ENCODE data around the gene ESF1. TPM values are rescaled to one million over a fixed set of nuclear protein-coding genes. Genes with fewer than 3 reads are reported as not detected.

Gene ESF1
- total RNA-seq, 1 experiment from 2014 or later = 14.8 TPM

DNA sequence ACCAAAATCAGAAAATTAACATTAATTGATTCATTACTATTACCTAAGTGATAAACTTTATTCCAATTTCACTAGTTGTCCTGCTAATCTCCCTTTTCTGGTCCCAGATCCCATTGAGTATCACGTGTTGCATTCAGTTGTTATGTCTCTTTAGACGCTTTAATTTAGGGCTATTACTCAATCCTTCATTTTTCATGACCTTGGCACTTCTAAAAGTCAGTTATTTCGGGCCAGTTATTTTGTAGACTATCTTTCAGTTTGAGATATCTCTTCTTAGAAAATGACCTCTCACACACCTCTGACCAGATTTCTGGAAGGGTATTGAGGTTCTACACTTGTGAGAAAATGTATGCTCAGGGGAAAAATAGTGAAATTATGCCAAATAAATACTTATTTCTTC is 112.0 kb downstream of the ESF1 start:
- no peaks in the 10 kb centered on the region for H3K36me3 ChIP-seq (ENCODE audit: low read depth)
- CTCF ChIA-PET = no interaction called here

DNA sequence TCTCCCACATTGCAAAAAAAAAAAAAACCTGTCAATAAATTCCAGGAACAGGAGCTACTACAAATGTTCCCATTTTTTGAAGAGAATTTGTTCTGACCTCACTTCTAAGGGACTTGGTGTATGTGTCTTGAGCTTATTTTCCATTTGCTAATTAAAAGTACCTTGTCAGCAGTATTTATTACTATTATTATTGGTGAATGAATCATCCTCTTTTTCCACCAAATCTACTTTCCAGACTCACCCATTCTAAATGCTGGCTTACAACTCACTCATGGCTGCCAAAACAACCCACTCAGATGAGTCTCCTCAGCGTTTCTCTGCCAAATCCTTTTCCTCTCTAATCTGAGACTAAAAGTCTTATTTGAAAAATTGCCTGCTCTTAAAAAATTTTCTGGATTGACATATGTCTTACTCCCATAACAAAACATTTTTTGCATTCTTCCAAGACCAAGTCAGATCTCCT is 112.8 kb downstream of the ESF1 start:
- no peak overlapping the region for H3K4me3 ChIP-seq
- H2AFZ ChIP-seq = no peak overlapping the region
- no peaks in the 10 kb centered on the region for H3K79me2 ChIP-seq (ENCODE audit: low read depth)
- BruUV-seq (replicated peaks) = no TSS peak
- ChIA-PET POLR2A (ENCODE audit: unreplicated experiment) (interaction anchor here (0.6 kb wide), 1 partner anchor 80 kb away, joined by 3 read pairs; no protein-coding TSS in a partner anchor), CTCF (interaction anchor here (0.6 kb wide), 1 partner anchor 347 kb away, joined by 3 read pairs; no protein-coding TSS in a partner anchor)
- no peaks in the 10 kb centered on the region for H3K9me2 ChIP-seq (ENCODE audit: insufficient read depth)
- DNase-seq = no peak
- no peaks in the 10 kb centered on the region for H3F3A ChIP-seq (ENCODE audit: insufficient read depth, low read depth)
- H3K9me3 ChIP-seq (ENCODE audit: insufficient read depth, low read depth) = no peaks in the 10 kb centered on the region
- TF ChIP-seq EZH2 (IDR thresholded peaks at IDR 0.05; ENCODE audit: low read depth) = no peak
- no peaks in the 10 kb centered on the region for H4K20me1 ChIP-seq (ENCODE audit: insufficient read depth)
- H3K4me2 ChIP-seq = no peak overlapping the region
- H3K27me3 ChIP-seq (ENCODE audit: insufficient read depth, low read depth) = peaks cover 12% of the 10 kb centered on the region; the same call in 1 of the 2 replicates
- intact Hi-C loops (cut with micrococcal nuclease; ENCODE audit: unreplicated experiment) = no loop called here
- no peaks in the 10 kb centered on the region for H3K36me3 ChIP-seq (ENCODE audit: low read depth)
- H3K4me1 ChIP-seq (replicated peaks; ENCODE audit: insufficient read depth) = no peaks in the 10 kb centered on the region
- H3K27ac ChIP-seq = no peak overlapping the region

More for the DNA sequence above, 112.0 kb downstream of the ESF1 start:
- no peaks in the 10 kb centered on the region for H4K20me1 ChIP-seq (ENCODE audit: insufficient read depth)
- DNase-seq = no peak
- POLR2A ChIA-PET (ENCODE audit: unreplicated experiment) = no interaction called here
- intact Hi-C loops (cut with micrococcal nuclease; ENCODE audit: unreplicated experiment) = no loop called here
- no peaks in the 10 kb centered on the region for H3K79me2 ChIP-seq (ENCODE audit: low read depth)
- no peaks in the 10 kb centered on the region for H3K9me2 ChIP-seq (ENCODE audit: insufficient read depth)
- H3F3A ChIP-seq (ENCODE audit: insufficient read depth, low read depth) = no peaks in the 10 kb centered on the region
- H3K27ac ChIP-seq = no peak overlapping the region
- TF ChIP-seq, protein P1, sequence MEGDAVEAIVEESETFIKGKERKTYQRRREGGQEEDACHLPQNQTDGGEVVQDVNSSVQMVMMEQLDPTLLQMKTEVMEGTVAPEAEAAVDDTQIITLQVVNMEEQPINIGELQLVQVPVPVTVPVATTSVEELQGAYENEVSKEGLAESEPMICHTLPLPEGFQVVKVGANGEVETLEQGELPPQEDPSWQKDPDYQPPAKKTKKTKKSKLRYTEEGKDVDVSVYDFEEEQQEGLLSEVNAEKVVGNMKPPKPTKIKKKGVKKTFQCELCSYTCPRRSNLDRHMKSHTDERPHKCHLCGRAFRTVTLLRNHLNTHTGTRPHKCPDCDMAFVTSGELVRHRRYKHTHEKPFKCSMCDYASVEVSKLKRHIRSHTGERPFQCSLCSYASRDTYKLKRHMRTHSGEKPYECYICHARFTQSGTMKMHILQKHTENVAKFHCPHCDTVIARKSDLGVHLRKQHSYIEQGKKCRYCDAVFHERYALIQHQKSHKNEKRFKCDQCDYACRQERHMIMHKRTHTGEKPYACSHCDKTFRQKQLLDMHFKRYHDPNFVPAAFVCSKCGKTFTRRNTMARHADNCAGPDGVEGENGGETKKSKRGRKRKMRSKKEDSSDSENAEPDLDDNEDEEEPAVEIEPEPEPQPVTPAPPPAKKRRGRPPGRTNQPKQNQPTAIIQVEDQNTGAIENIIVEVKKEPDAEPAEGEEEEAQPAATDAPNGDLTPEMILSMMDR (conservative IDR thresholded peaks at IDR 0.05) = no peak
- no peak for TF ChIP-seq EZH2 (IDR thresholded peaks at IDR 0.05; ENCODE audit: low read depth)
- H3K4me2 ChIP-seq = no peak overlapping the region
- no peaks in the 10 kb centered on the region for H3K4me1 ChIP-seq (replicated peaks; ENCODE audit: insufficient read depth)
- H3K27me3 ChIP-seq (ENCODE audit: insufficient read depth, low read depth) = peaks cover 12% of the 10 kb centered on the region; the same call in 1 of the 2 replicates
- BruUV-seq (replicated peaks) = no TSS peak
- H3K4me3 ChIP-seq = no peak overlapping the region
- no peaks in the 10 kb centered on the region for H3K9me3 ChIP-seq (ENCODE audit: insufficient read depth, low read depth)
- no peak overlapping the region for H2AFZ ChIP-seq

DNA sequence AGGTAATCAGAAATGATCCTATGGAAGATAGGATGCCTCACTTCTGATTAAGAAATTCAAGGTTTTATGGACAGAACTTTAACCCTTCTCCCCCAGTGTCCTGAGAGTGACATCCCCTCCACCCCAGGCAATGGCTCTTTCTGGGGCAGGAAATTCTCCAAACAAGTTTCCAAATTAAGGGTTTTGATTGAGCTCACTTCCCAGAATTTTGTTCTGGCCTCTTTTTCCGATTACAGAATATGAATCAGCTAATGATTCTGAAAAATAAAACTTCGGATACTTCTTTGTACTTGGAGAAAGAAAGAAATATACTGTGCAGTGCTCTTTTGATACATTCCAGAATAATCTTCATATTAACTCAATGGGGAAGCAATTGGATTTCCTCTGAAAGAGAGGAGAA is 113.2 kb downstream of the ESF1 start:
- no peaks in the 10 kb centered on the region for H3K79me2 ChIP-seq (ENCODE audit: low read depth)
- no peak overlapping the region for H2AFZ ChIP-seq
- no peaks in the 10 kb centered on the region for H3K9me2 ChIP-seq (ENCODE audit: insufficient read depth)
- H4K20me1 ChIP-seq (ENCODE audit: insufficient read depth) = no peaks in the 10 kb centered on the region
- no peaks in the 10 kb centered on the region for H3K4me1 ChIP-seq (replicated peaks; ENCODE audit: insufficient read depth)
- no peak overlapping the region for H3K4me2 ChIP-seq
- DNase-seq = no peak
- intact Hi-C loops (cut with micrococcal nuclease; ENCODE audit: unreplicated experiment) = no loop called here
- H3F3A ChIP-seq (ENCODE audit: insufficient read depth, low read depth) = no peaks in the 10 kb centered on the region
- ChIA-PET CTCF (interaction anchor here (0.6 kb wide), 2 partner anchors 9 to 346 kb away, joined by 3 read pairs; no protein-coding TSS in a partner anchor), POLR2A (ENCODE audit: unreplicated experiment) (no interaction called here)
- no peaks in the 10 kb centered on the region for H3K36me3 ChIP-seq (ENCODE audit: low read depth)
- no TSS peak for BruUV-seq (replicated peaks)
- peaks cover 12% of the 10 kb centered on the region; the same call in 1 of the 2 replicates for H3K27me3 ChIP-seq (ENCODE audit: insufficient read depth, low read depth)
- no peak overlapping the region for H3K27ac ChIP-seq
- TF ChIP-seq, protein P1 (conservative IDR thresholded peaks at IDR 0.05) = no peak
- no peak for TF ChIP-seq EZH2 (IDR thresholded peaks at IDR 0.05; ENCODE audit: low read depth)
- H3K9me3 ChIP-seq (ENCODE audit: insufficient read depth, low read depth) = no peaks in the 10 kb centered on the region
- H3K4me3 ChIP-seq = no peak overlapping the region

DNA sequence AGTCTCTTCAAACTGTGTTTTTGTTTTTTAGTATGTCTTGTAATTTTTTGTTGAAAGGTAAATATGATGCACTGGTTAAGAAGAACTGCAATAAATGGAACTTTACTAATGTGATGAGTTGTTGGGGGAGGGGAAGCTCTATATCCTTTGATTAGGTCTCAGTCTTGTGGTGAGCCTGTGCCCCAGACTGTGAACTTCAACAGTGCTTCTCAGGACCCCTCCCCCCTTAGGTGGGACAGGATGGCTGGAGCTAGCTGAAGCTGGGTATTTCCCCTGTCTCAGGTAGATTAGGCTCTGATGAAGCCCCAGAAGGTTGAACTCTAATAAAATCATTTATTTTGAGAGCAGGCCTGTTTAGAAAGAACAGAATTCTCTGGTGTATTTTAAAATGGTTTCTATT is 114.6 kb downstream of the ESF1 start:
- no TSS peak for BruUV-seq (replicated peaks)
- H3F3A ChIP-seq (ENCODE audit: insufficient read depth, low read depth) = no peaks in the 10 kb centered on the region
- no peak overlapping the region for H3K4me3 ChIP-seq
- H2AFZ ChIP-seq = no peak overlapping the region
- no peak overlapping the region for H3K27ac ChIP-seq
- TF ChIP-seq, protein P1 (conservative IDR thresholded peaks at IDR 0.05) = no peak
- TF ChIP-seq EZH2 (IDR thresholded peaks at IDR 0.05; ENCODE audit: low read depth) = no peak
- intact Hi-C loops (cut with micrococcal nuclease; ENCODE audit: unreplicated experiment) = no loop called here
- DNase-seq = no peak
- peaks cover 12% of the 10 kb centered on the region; the same call in 1 of the 2 replicates for H3K27me3 ChIP-seq (ENCODE audit: insufficient read depth, low read depth)
- no peaks in the 10 kb centered on the region for H3K4me1 ChIP-seq (replicated peaks; ENCODE audit: insufficient read depth)
- H3K9me2 ChIP-seq (ENCODE audit: insufficient read depth) = no peaks in the 10 kb centered on the region
- no peak overlapping the region for H3K4me2 ChIP-seq
- POLR2A ChIA-PET (ENCODE audit: unreplicated experiment) = no interaction called here
- no peaks in the 10 kb centered on the region for H4K20me1 ChIP-seq (ENCODE audit: insufficient read depth)
- CTCF ChIA-PET = no interaction called here
- no peaks in the 10 kb centered on the region for H3K9me3 ChIP-seq (ENCODE audit: insufficient read depth, low read depth)
- H3K79me2 ChIP-seq (ENCODE audit: low read depth) = no peaks in the 10 kb centered on the region
- no peaks in the 10 kb centered on the region for H3K36me3 ChIP-seq (ENCODE audit: low read depth)
